ENCODE measurements around the gene PCSK6. TPM values are rescaled to one million over a fixed set of nuclear protein-coding genes. Genes with fewer than 3 reads are reported as not detected.

PCSK6 gene
- total RNA-seq, 4 donors from 2014 or later, result 4.0 to 28.6 (median 17.5) TPM

- Histone ChIP-seq H3K27ac (no peak overlapping the region), H3K4me3 (replicated peaks in 1 of 3) (no peak overlapping the region), H3K9me3 (no peaks in the 10 kb centered on the region), H3K36me3 (no peaks in the 10 kb centered on the region), H3K27me3 (no peaks in the 10 kb centered on the region), H3K4me1 (no peaks in the 10 kb centered on the region)
- WGBS, 2 donors, result 87% methylated on average over 21 of the region's 21 CpGs
- DNase-seq, result no peak
- intact Hi-C loops (cut with DNase I), result no loop called here
- TF ChIP-seq CTCF (IDR thresholded peaks at IDR 0.05) (no peak), POLR2A (IDR thresholded peaks at IDR 0.05) (no peak)
Measured at GRCh38 chr15:101322016-101322695, 167.4 kb downstream of the PCSK6 start.

GRCh38 chr15:101320501-101321052 is 168.9 kb downstream of the PCSK6 start:
- Histone ChIP-seq H3K27me3 (no peaks in the 10 kb centered on the region), H3K27ac (no peak overlapping the region), H3K36me3 (no peaks in the 10 kb centered on the region), H3K4me1 (no peaks in the 10 kb centered on the region), H3K4me3 (replicated peaks in 1 of 3) (no peak overlapping the region), H3K9me3 (no peaks in the 10 kb centered on the region)
- 48 to 49% methylated on average over 20 to 21 of the region's 21 CpGs for WGBS, 2 donors
- peak in 1 of 6 experiments; percentile 17 for TF ChIP-seq CTCF (IDR thresholded peaks at IDR 0.05)
- no peak for TF ChIP-seq POLR2A (IDR thresholded peaks at IDR 0.05)
- intact Hi-C loops (cut with DNase I), result no loop called here
- DNase-seq, result peak; percentile 14 to 20

GRCh38 chr15:101318839-101319238 is 170.7 kb downstream of the PCSK6 start:
- DNase-seq, result no peak
- Histone ChIP-seq H3K36me3 (no peaks in the 10 kb centered on the region), H3K27ac (no peak overlapping the region), H3K27me3 (no peaks in the 10 kb centered on the region), H3K4me3 (replicated peaks in 1 of 3) (no peak overlapping the region), H3K4me1 (no peaks in the 10 kb centered on the region), H3K9me3 (no peaks in the 10 kb centered on the region)
- 56 to 60% methylated on average over 7 of the region's 7 CpGs for WGBS, 2 donors
- intact Hi-C loops (cut with DNase I), result no loop called here
- TF ChIP-seq CTCF (IDR thresholded peaks at IDR 0.05), result no peak
- no peak for TF ChIP-seq POLR2A (IDR thresholded peaks at IDR 0.05)

GRCh38 chr15:101318147-101318819 is 171.2 kb downstream of the PCSK6 start:
- no peak for TF ChIP-seq CTCF (IDR thresholded peaks at IDR 0.05)
- no peak for TF ChIP-seq POLR2A (IDR thresholded peaks at IDR 0.05)
- 81 to 86% methylated on average over 19 to 20 of the region's 20 CpGs for WGBS, 2 donors
- intact Hi-C loops (cut with DNase I), result no loop called here
- Histone ChIP-seq H3K27me3 (no peaks in the 10 kb centered on the region), H3K4me3 (replicated peaks in 1 of 3) (no peak overlapping the region), H3K4me1 (no peaks in the 10 kb centered on the region), H3K36me3 (no peaks in the 10 kb centered on the region), H3K9me3 (no peaks in the 10 kb centered on the region), H3K27ac (no peak overlapping the region)
- DNase-seq, result no peak

GRCh38 chr15:101317336-101317872 is 172.1 kb downstream of the PCSK6 start:
- 82 to 90% methylated on average over 6 of the region's 6 CpGs for WGBS, 2 donors
- no peaks in the 10 kb centered on the region for H3K4me1 ChIP-seq
- intact Hi-C loops (cut with DNase I), result no loop called here
- H3K4me3 ChIP-seq (replicated peaks in 1 of 3), result no peak overlapping the region
- TF ChIP-seq CTCF (IDR thresholded peaks at IDR 0.05), result no peak
- no peak for TF ChIP-seq POLR2A (IDR thresholded peaks at IDR 0.05)
- H3K9me3 ChIP-seq, result no peaks in the 10 kb centered on the region
- H3K36me3 ChIP-seq, result no peaks in the 10 kb centered on the region
- DNase-seq, result no peak
- no peaks in the 10 kb centered on the region for H3K27me3 ChIP-seq
- H3K27ac ChIP-seq, result no peak overlapping the region
